ES-I3 (cell line): Measurements from ENCODE around the gene RPS6KC1.
"Not testable (repeated sequence)": the region's sequence is repeated elsewhere in the genome, so short reads cannot be mapped to it uniquely, and the experiment has no call there.

Experiments
- H3K36me3 ChIP-seq: 2 replicates; pipeline ENCODE4 v1.6.1; 2013; ENCODE audit warnings: mild to moderate bottlenecking, low read length, control low read depth, moderate library complexity; ENCODE audit not compliant: insufficient read depth
- H3K4me1 ChIP-seq: 2 replicates; pipeline ENCODE4 v1.6.1; 2013; ENCODE audit warnings: mild to moderate bottlenecking, control low read depth, low read length; ENCODE audit not compliant: insufficient read depth
- H3K9ac ChIP-seq: 2 replicates; pipeline ENCODE4 v1.6.1; 2013; ENCODE audit warnings: low read depth, mild to moderate bottlenecking, low read length, moderate library complexity
- H3K9me3 ChIP-seq: 2 replicates; pipeline ENCODE4 v1.6.1; 2013; ENCODE audit warnings: mild to moderate bottlenecking, low read length, moderate library complexity; ENCODE audit not compliant: control insufficient read depth, insufficient read depth

Gene RPS6KC1

GRCh38 chr1:213110349-213111300 lies 59.6 kb downstream of the RPS6KC1 start:
- Histone ChIP-seq H3K4me1 (no peaks in the 10 kb centered on the region), H3K9me3 (no peaks in the 10 kb centered on the region), H3K9ac (no peak overlapping the region), H3K36me3 (no peaks in the 10 kb centered on the region)

- Histone ChIP-seq H3K9ac (no peak overlapping the region), H3K4me1 (no peaks in the 10 kb centered on the region), H3K9me3 (no peaks in the 10 kb centered on the region), H3K36me3 (no peaks in the 10 kb centered on the region)
These were observed 60.5 kb downstream of the RPS6KC1 start for GRCh38 chr1:213111502-213111901.

GRCh38 chr1:213112723-213113122 lies 61.7 kb downstream of the RPS6KC1 start:
- not testable (repeated sequence) for H3K36me3 ChIP-seq, H3K9ac ChIP-seq, H3K9me3 ChIP-seq, H3K4me1 ChIP-seq

GRCh38 chr1:213117699-213118180 lies 66.7 kb downstream of the RPS6KC1 start:
- H3K36me3 ChIP-seq, H3K9me3 ChIP-seq, H3K4me1 ChIP-seq, H3K9ac ChIP-seq: not testable (repeated sequence)

- Histone ChIP-seq H3K4me1 (0 out of 2 replicates have a peak, but pooled peaks cover 4% of the 10 kb centered on the region), H3K36me3 (no peaks in the 10 kb centered on the region; the same call in 1 of the 2 replicates), H3K9ac (no peak overlapping the region), H3K9me3 (no peaks in the 10 kb centered on the region)
These were observed 68.8 kb downstream of the RPS6KC1 start for GRCh38 chr1:213119794-213120193.

- no peak overlapping the region for H3K9ac ChIP-seq
- H3K4me1 ChIP-seq, result 0 out of 2 replicates have a peak, but pooled peaks cover 4% of the 10 kb centered on the region
- H3K36me3 ChIP-seq, result no peaks in the 10 kb centered on the region; the same call in 1 of the 2 replicates
- H3K9me3 ChIP-seq, result no peaks in the 10 kb centered on the region
These were observed 69.3 kb downstream of the RPS6KC1 start for GRCh38 chr1:213120386-213120785.

- Histone ChIP-seq H3K4me1 (0 out of 2 replicates have a peak, but pooled peaks cover 4% of the 10 kb centered on the region), H3K36me3 (no peaks in the 10 kb centered on the region; the same call in 1 of the 2 replicates), H3K9ac (no peak overlapping the region), H3K9me3 (no peaks in the 10 kb centered on the region)
These were observed 69.9 kb downstream of the RPS6KC1 start for GRCh38 chr1:213120961-213121360.

GRCh38 chr1:213122514-213122929 lies 71.5 kb downstream of the RPS6KC1 start:
- no peak overlapping the region for H3K9ac ChIP-seq
- no peaks in the 10 kb centered on the region; the same call in 1 of the 2 replicates for H3K36me3 ChIP-seq
- no peaks in the 10 kb centered on the region for H3K9me3 ChIP-seq
- H3K4me1 ChIP-seq, result 0 out of 2 replicates have a peak, but pooled peaks cover 4% of the 10 kb centered on the region

GRCh38 chr1:213123087-213123486 lies 72.0 kb downstream of the RPS6KC1 start:
- 0 out of 2 replicates have a peak, but pooled peaks cover 4% of the 10 kb centered on the region for H3K4me1 ChIP-seq

GRCh38 chr1:213123536-213123935 lies 72.5 kb downstream of the RPS6KC1 start:
- no peak overlapping the region for H3K9ac ChIP-seq
- H3K36me3 ChIP-seq, result no peaks in the 10 kb centered on the region; the same call in 1 of the 2 replicates
- H3K4me1 ChIP-seq, result 0 out of 2 replicates have a peak, but pooled peaks cover 4% of the 10 kb centered on the region
- no peaks in the 10 kb centered on the region for H3K9me3 ChIP-seq

More at GRCh38 chr1:213123087-213123486, 72.0 kb downstream of the RPS6KC1 start:
- no peak overlapping the region for H3K9ac ChIP-seq
- H3K9me3 ChIP-seq, result no peaks in the 10 kb centered on the region
- H3K36me3 ChIP-seq, result no peaks in the 10 kb centered on the region; the same call in 1 of the 2 replicates

GRCh38 chr1:213124590-213124989 lies 73.5 kb downstream of the RPS6KC1 start:
- Histone ChIP-seq H3K9me3 (no peaks in the 10 kb centered on the region), H3K36me3 (no peaks in the 10 kb centered on the region), H3K9ac (no peak overlapping the region), H3K4me1 (0 out of 2 replicates have a peak, but pooled peaks cover 4% of the 10 kb centered on the region)

- Histone ChIP-seq H3K36me3 (no peaks in the 10 kb centered on the region), H3K9me3 (no peaks in the 10 kb centered on the region), H3K4me1 (0 out of 2 replicates have a peak, but pooled peaks cover 4% of the 10 kb centered on the region), H3K9ac (no peak overlapping the region)
These were observed 74.6 kb downstream of the RPS6KC1 start for GRCh38 chr1:213125643-213126042.

- H3K9me3 ChIP-seq, result no peaks in the 10 kb centered on the region
- no peak overlapping the region for H3K9ac ChIP-seq
- 0 out of 2 replicates have a peak, but pooled peaks cover 4% of the 10 kb centered on the region for H3K4me1 ChIP-seq
- no peaks in the 10 kb centered on the region for H3K36me3 ChIP-seq
These were observed 76.0 kb downstream of the RPS6KC1 start for GRCh38 chr1:213127074-213127473.

- peaks cover 17% of the 10 kb centered on the region for H3K4me1 ChIP-seq
- H3K36me3 ChIP-seq, result no peaks in the 10 kb centered on the region
- H3K9ac ChIP-seq, result no peak overlapping the region
- H3K9me3 ChIP-seq, result no peaks in the 10 kb centered on the region
These were observed 81.0 kb downstream of the RPS6KC1 start for GRCh38 chr1:213131851-213132655.
